Left lung (tissue), 10 donors: ENCODE results near the gene MMS22L. TPM values are rescaled to one million over a fixed set of nuclear protein-coding genes. Genes with fewer than 3 reads are reported as not detected.

Experiments used
- ATAC-seq: fragments of 200-7000 bp; cut with Tn5 transposase; one replicate; pipeline ENCODE4 v1.9.1; 2020; ENCODE audit warnings: moderate library complexity
- DNase-seq, 4 donors: peaks; one replicate each; pipeline ENCODE4 v3.0.0-alpha.2; 2013 to 2020
- H3K27ac ChIP-seq, 2 donors: fragments of 200-600 bp; sonication (generic) in 1 of 2; one replicate each; pipeline versions ENCODE4 v1.5.0 to v1.8.0; 2020 to 2021
- H3K27me3 ChIP-seq, 2 donors: fragments of 200-600 bp; sonication (generic) in 1 of 2; one replicate each; pipeline versions ENCODE4 v1.5.0 to v1.8.0; 2020 to 2021
- H3K36me3 ChIP-seq, 2 donors: fragments of 200-600 bp; sonication (generic) in 1 of 2; one replicate each; pipeline versions ENCODE4 v1.5.0 to v1.8.0; 2020 to 2021
- H3K4me1 ChIP-seq, 2 donors: fragments of 200-600 bp; one replicate each; pipeline ENCODE4 v1.8.0; 2021
- H3K4me3 ChIP-seq, 2 donors: fragments of 200-600 bp; sonication (generic) in 1 of 2; one replicate each; pipeline versions ENCODE4 v1.5.0 to v1.8.0; 2020 to 2021; ENCODE audit warnings: mild to moderate bottlenecking in 1 of 2
- H3K9me3 ChIP-seq, 2 donors: fragments of 200-600 bp; sonication (generic) in 1 of 2; one replicate each; pipeline versions ENCODE4 v1.5.0 to v1.8.0; 2020 to 2021
- CTCF ChIP-seq, 2 donors: fragments of 200-600 bp; sonication (generic) in 1 of 2; IDR thresholded peaks; one replicate each; pipeline versions ENCODE4 v1.5.0 to v1.8.0; 2021; ENCODE audit warnings: antibody characterized with exemption in 2 of 2
- intact Hi-C, 2 donors: fragments of 100-400 bp; cut with DNase I; formaldehyde crosslinking; loops; one replicate each; pipeline versions ENCODE4 v1.11.2 to v1.14.2; 2022
- polyA plus RNA-seq, 6 donors: library from polyadenylated mRNA; unstranded; fragments of 120-200 nt; gene quantifications; one replicate each; pipeline ENCODE4 v1.2.1, GENCODE V29; 2013; ENCODE audit not compliant: insufficient read length in 6 of 6
- total RNA-seq, 2 donors: library from RNA; stranded (reverse); fragmentation: NEBNext Ultra II Directional; extraction: Animal tissue kit (Norgen Biotek cat#: 25700); gene quantifications; one replicate each; pipeline ENCODE4 v1.2.1, GENCODE V29; 2021
- donor health status: DM: no; HTN: yes; CAD: no.
- donor health status: DM: no; HTN: no; CAD: no.

MMS22L gene
- total and polyA plus RNA-seq, 8 donors = 11.6 to 19.5 (median 15.5) TPM

DNA sequence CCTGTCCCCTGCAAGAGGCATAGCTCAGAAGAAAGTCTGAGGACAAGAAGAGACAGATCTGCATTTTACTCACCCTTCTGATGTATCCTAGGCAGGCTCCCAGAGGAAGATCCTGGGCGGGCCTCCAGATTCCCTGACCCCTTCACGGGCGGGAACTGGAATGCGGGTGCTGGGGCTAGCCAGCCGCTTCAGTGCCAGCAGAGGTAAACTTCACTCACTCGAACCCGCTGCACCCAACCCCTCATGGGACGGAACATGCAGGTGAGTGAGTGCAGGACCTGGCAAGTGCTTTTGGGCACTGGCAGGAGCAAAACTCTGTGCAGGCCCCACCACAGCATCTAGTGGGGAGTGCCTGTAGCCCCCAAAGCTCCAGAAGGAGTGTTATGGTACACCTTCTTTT is 171.8 kb downstream of the MMS22L start:
- no peak for ATAC-seq
- Histone ChIP-seq H3K27me3 (no peaks in the 10 kb centered on the region), H3K4me1 (no peaks in the 10 kb centered on the region), H3K36me3 (no peaks in the 10 kb centered on the region), H3K27ac (no peak overlapping the region), H3K4me3 (no peak overlapping the region), H3K9me3 (peaks cover 0 to 4% of the 10 kb centered on the region in 2 donors)
- no peak for TF ChIP-seq CTCF (IDR thresholded peaks at IDR 0.05)
- DNase-seq = peak in 1 of 4 donors; percentile 56
- intact Hi-C loops = no loop called here

- Histone ChIP-seq H3K36me3 (no peaks in the 10 kb centered on the region), H3K27ac (no peak overlapping the region), H3K4me3 (no peak overlapping the region), H3K27me3 (no peaks in the 10 kb centered on the region), H3K4me1 (no peaks in the 10 kb centered on the region), H3K9me3 (peaks cover 0 to 4% of the 10 kb centered on the region in 2 donors)
- intact Hi-C loops = no loop called here
- no peak for TF ChIP-seq CTCF (IDR thresholded peaks at IDR 0.05)
- ATAC-seq (no peak), DNase-seq (no peak)
Observed at GRCh38 chr6:97110626-97111025, 172.4 kb downstream of the MMS22L start.

- Histone ChIP-seq H3K27ac (no peak overlapping the region), H3K4me1 (no peaks in the 10 kb centered on the region), H3K4me3 (no peak overlapping the region), H3K27me3 (no peaks in the 10 kb centered on the region), H3K36me3 (no peaks in the 10 kb centered on the region), H3K9me3 (peaks cover 0 to 4% of the 10 kb centered on the region in 2 donors)
- no peak for TF ChIP-seq CTCF (IDR thresholded peaks at IDR 0.05)
- ATAC-seq (no peak), DNase-seq (no peak)
- intact Hi-C loops = no loop called here
Observed at GRCh38 chr6:97110149-97110548, 172.9 kb downstream of the MMS22L start.

- Histone ChIP-seq H3K4me1 (no peaks in the 10 kb centered on the region), H3K27ac (no peak overlapping the region), H3K27me3 (no peaks in the 10 kb centered on the region), H3K36me3 (no peaks in the 10 kb centered on the region), H3K4me3 (no peak overlapping the region), H3K9me3 (peaks cover 0 to 4% of the 10 kb centered on the region in 2 donors)
- intact Hi-C loops = no loop called here
- no peak for TF ChIP-seq CTCF (IDR thresholded peaks at IDR 0.05)
- no peak for DNase-seq
- ATAC-seq = no peak
Observed at GRCh38 chr6:97109444-97109843, 173.6 kb downstream of the MMS22L start.

- DNase-seq = no peak
- H3K4me3 ChIP-seq = no peak overlapping the region
- TF ChIP-seq CTCF (IDR thresholded peaks at IDR 0.05) = no peak
- no peaks in the 10 kb centered on the region for H3K4me1 ChIP-seq
- H3K36me3 ChIP-seq = no peaks in the 10 kb centered on the region
- ATAC-seq = no peak
- H3K27me3 ChIP-seq = no peaks in the 10 kb centered on the region
- no peaks in the 10 kb centered on the region for H3K9me3 ChIP-seq
- no peak overlapping the region for H3K27ac ChIP-seq
- intact Hi-C loops = no loop called here
Observed at GRCh38 chr6:97102145-97102790, 180.7 kb downstream of the MMS22L start.
